ENCODE measurements around the gene PPP2R5A. TPM values are rescaled to one million over a fixed set of nuclear protein-coding genes. Genes with fewer than 3 reads are reported as not detected.

The PPP2R5A gene

Small RNA genes within 50 kb of the gene (small RNA-seq; reads per million reads assigned to genes)
- not detected for gene SNORA16B (ENCODE audit: insufficient read depth)

Measured in mesendoderm (in vitro differentiated cells).